Measurements from ENCODE around the gene GKN1. TPM values are rescaled to one million over a fixed set of nuclear protein-coding genes. Genes with fewer than 3 reads are reported as not detected.
A peak's percentile ranks its signal among the peaks of the same experiment; 100 is the strongest.

Gene GKN1, protein sequence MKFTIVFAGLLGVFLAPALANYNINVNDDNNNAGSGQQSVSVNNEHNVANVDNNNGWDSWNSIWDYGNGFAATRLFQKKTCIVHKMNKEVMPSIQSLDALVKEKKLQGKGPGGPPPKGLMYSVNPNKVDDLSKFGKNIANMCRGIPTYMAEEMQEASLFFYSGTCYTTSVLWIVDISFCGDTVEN
- total RNA-seq (2014; rRNA removed; shearing (Covaris generic)) (not detected in 2 replicates), polyA plus RNA-seq (2016; fragmentation: Nextera tagmentation; extraction: Ambion mirVana) (not detected in 2 replicates)

DNA sequence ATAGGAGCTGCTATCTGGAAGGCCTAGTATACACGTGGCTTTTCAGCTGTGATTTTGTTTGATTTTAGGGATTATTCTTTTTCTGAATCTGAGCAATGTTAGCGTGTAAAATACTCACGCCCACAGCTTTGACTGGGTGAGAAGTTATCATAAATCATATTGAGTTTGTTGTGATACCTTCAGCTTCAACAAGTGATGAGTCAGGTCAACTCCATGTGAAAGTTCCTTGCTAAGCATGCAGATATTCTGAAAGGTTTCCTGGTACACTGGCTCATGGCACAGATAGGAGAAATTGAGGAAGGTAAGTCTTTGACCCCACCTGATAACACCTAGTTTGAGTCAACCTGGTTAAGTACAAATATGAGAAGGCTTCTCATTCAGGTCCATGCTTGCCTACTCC is at the start of gene GKN1:
Gene GKN1 (plus strand): TSS at position 386 of the 400 bp plus-strand sequence. CDS start 42 bp downstream, outside the sequence.
- Histone ChIP-seq H3K79me2 (ENCODE audit: insufficient read depth) (no peaks in the 10 kb centered on the region), H2AFZ (peak within 1 kb of the TSS; percentile 57; the same call in 1 of the 2 replicates), H3K9me3 (ENCODE audit: low read depth) (no peaks in the 10 kb centered on the region), H4K20me1 (ENCODE audit: insufficient read depth) (no peaks in the 10 kb centered on the region), H3K27me3 (replicated peaks; ENCODE audit: insufficient read depth) (no peaks in the 10 kb centered on the region), H3F3A (ENCODE audit: insufficient read depth) (peaks cover 32% of the 10 kb centered on the region), H3K9me2 (ENCODE audit: insufficient read depth) (no peaks in the 10 kb centered on the region), H3K9ac (no peak within 1 kb of the TSS), H3K4me1 (ENCODE audit: insufficient read depth) (peaks cover 45% of the 10 kb centered on the region), H3K36me3 (ENCODE audit: low read depth) (no peaks in the 10 kb centered on the region), H3K27ac (no peak within 1 kb of the TSS), H3K4me2 (ENCODE audit: unreplicated experiment) (no peak within 1 kb of the TSS), H3K4me3 (no peak within 1 kb of the TSS)
- in situ Hi-C loops (cut with MboI), result no loop called here
- 56 to 60% methylated on average over 3 of the region's 3 CpGs for WGBS, 2 experiments (ENCODE audit: low coverage in 1 of 2, low lambda C conversion rate in 2 of 2, missing lambda C conversion rate in 2 of 2)
- peak; percentile 43 for DNase-seq
- TF ChIP-seq EZH2phosphoT487 (IDR thresholded peaks at IDR 0.05; ENCODE audit: insufficient read depth, low read depth) (no peak), EZH2 (IDR thresholded peaks at IDR 0.05; ENCODE audit: insufficient read depth, poor library complexity, severe bottlenecking) (no peak)

DNA sequence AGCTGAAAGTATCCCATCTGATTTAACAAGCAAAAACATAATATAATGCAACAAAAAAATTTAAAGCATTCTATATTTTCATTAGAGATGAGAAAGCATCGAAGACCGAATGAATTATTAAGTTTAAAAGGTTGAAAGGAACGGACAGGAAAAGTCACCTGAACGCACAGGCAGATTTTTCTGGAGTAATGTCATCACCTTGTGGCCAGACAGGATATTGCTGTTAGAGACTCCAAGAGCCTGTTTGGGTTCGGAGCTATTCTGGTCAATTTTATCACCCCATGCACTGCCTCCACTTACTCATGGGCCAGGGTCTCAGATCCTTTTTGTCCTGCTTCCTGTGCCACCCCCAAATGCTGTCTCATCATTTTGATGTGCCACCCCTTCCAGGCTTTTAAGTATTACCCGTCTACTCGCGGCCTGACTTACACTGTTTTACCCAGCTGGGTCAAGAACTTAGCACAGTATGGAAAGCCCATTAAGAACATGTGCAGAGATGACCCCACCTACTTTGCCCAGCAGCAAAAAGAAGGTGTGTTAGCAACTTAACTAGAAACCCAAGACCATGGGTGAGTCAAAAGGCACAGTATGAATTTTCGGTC is 49.0 kb upstream of the GKN1 start:
- Histone ChIP-seq H3K9me2 (ENCODE audit: insufficient read depth) (no peaks in the 10 kb centered on the region), H3K79me2 (ENCODE audit: insufficient read depth) (no peaks in the 10 kb centered on the region), H3K9me3 (ENCODE audit: low read depth) (no peaks in the 10 kb centered on the region), H3K27ac (no peak overlapping the region), H3K4me2 (ENCODE audit: unreplicated experiment) (no peak overlapping the region), H3K4me1 (ENCODE audit: insufficient read depth) (no peaks in the 10 kb centered on the region), H3F3A (ENCODE audit: insufficient read depth) (no peaks in the 10 kb centered on the region), H4K20me1 (ENCODE audit: insufficient read depth) (no peaks in the 10 kb centered on the region), H3K9ac (no peak overlapping the region), H2AFZ (no peak overlapping the region), H3K36me3 (ENCODE audit: low read depth) (no peaks in the 10 kb centered on the region), H3K4me3 (no peak overlapping the region), H3K27me3 (replicated peaks; ENCODE audit: insufficient read depth) (peaks cover 6% of the 10 kb centered on the region; the same call in 1 of the 2 replicates)
- TF ChIP-seq EZH2 (IDR thresholded peaks at IDR 0.05; ENCODE audit: insufficient read depth, poor library complexity, severe bottlenecking) (no peak), EZH2phosphoT487 (IDR thresholded peaks at IDR 0.05; ENCODE audit: insufficient read depth, low read depth) (no peak)
- in situ Hi-C loops (cut with MboI), result no loop called here
- WGBS, 2 experiments (ENCODE audit: low coverage in 1 of 2, low lambda C conversion rate in 2 of 2, missing lambda C conversion rate in 2 of 2), result 43% methylated on average over 9 of the region's 9 CpGs
- peak; percentile 62 for DNase-seq

DNA sequence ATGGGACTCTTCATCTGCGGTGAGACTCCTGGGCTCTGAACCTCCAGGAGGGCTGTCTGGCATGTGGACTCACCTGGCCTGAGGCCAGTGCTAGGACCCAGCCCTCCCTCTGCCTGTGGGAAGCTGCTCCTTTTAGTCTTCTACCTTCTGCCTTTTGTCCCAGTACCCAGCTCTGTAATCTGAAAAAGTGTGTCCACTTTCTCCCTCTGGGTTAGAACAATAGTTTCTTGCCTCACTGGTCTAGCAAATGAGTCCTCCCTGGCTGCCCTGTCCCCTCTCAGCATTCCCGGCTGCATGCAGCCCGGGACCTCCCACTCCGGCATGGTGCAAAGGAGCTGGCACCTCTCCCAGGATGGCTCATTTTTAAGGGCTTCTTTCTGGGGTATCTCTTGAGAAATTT is 47.6 kb upstream of the GKN1 start:
- Histone ChIP-seq H3K27ac (no peak overlapping the region), H3K9ac (no peak overlapping the region), H3K79me2 (ENCODE audit: insufficient read depth) (no peaks in the 10 kb centered on the region), H3K9me3 (ENCODE audit: low read depth) (no peaks in the 10 kb centered on the region), H3K4me2 (ENCODE audit: unreplicated experiment) (no peak overlapping the region), H3K27me3 (replicated peaks; ENCODE audit: insufficient read depth) (peaks cover 6% of the 10 kb centered on the region; the same call in 1 of the 2 replicates), H3K36me3 (ENCODE audit: low read depth) (no peaks in the 10 kb centered on the region), H2AFZ (no peak overlapping the region), H4K20me1 (ENCODE audit: insufficient read depth) (no peaks in the 10 kb centered on the region), H3K4me1 (ENCODE audit: insufficient read depth) (no peaks in the 10 kb centered on the region), H3K9me2 (ENCODE audit: insufficient read depth) (no peaks in the 10 kb centered on the region), H3F3A (ENCODE audit: insufficient read depth) (no peaks in the 10 kb centered on the region), H3K4me3 (no peak overlapping the region)
- WGBS, 2 experiments (ENCODE audit: low coverage in 1 of 2, low lambda C conversion rate in 2 of 2, missing lambda C conversion rate in 2 of 2), result 51 to 57% methylated on average over 4 of the region's 4 CpGs
- in situ Hi-C loops (cut with MboI), result no loop called here
- no peak for TF ChIP-seq EZH2 (IDR thresholded peaks at IDR 0.05; ENCODE audit: insufficient read depth, poor library complexity, severe bottlenecking)
- no peak for TF ChIP-seq EZH2phosphoT487 (IDR thresholded peaks at IDR 0.05; ENCODE audit: insufficient read depth, low read depth)
- no peak for DNase-seq

GRCh38 chr2:68931149-68931711 is 43.2 kb upstream of the GKN1 start:
- Histone ChIP-seq H3K4me1 (ENCODE audit: insufficient read depth) (peaks cover 5% of the 10 kb centered on the region), H3K36me3 (ENCODE audit: low read depth) (no peaks in the 10 kb centered on the region), H3K9me3 (ENCODE audit: low read depth) (no peaks in the 10 kb centered on the region), H3K4me3 (no peak overlapping the region), H2AFZ (no peak overlapping the region), H3F3A (ENCODE audit: insufficient read depth) (peaks cover 4% of the 10 kb centered on the region; the same call in 1 of the 2 replicates), H3K27me3 (replicated peaks; ENCODE audit: insufficient read depth) (peaks cover 5% of the 10 kb centered on the region; the same call in 1 of the 2 replicates), H3K9me2 (ENCODE audit: insufficient read depth) (no peaks in the 10 kb centered on the region), H3K79me2 (ENCODE audit: insufficient read depth) (no peaks in the 10 kb centered on the region), H3K4me2 (ENCODE audit: unreplicated experiment) (no peak overlapping the region), H4K20me1 (ENCODE audit: insufficient read depth) (no peaks in the 10 kb centered on the region), H3K9ac (no peak overlapping the region), H3K27ac (no peak overlapping the region)
- in situ Hi-C loops (cut with MboI), result no loop called here
- DNase-seq, result no peak
- WGBS, 2 experiments (ENCODE audit: low coverage in 1 of 2, low lambda C conversion rate in 2 of 2, missing lambda C conversion rate in 2 of 2), result 36 to 47% methylated on average over 3 of the region's 3 CpGs
- TF ChIP-seq EZH2phosphoT487 (IDR thresholded peaks at IDR 0.05; ENCODE audit: insufficient read depth, low read depth) (no peak), EZH2 (IDR thresholded peaks at IDR 0.05; ENCODE audit: insufficient read depth, poor library complexity, severe bottlenecking) (no peak)
